Panc1 (cell line): Measurements from ENCODE around the gene GLI1.

ENCODE experiments used
- REST ChIP-seq, 2 experiments: IDR thresholded peaks; 2 replicates each; pipeline ENCODE4 v1.6.1; 2011 to 2012; ENCODE audit warnings: low read depth in 2 of 2, control low read depth in 1 of 2, low read length in 1 of 2, mild to moderate bottlenecking in 1 of 2, moderate library complexity in 1 of 2; ENCODE audit not compliant: insufficient read depth in 1 of 2
- SIN3A ChIP-seq: IDR thresholded peaks from 2 replicates; pipeline ENCODE4 v1.6.1; 2012; ENCODE audit warnings: low read depth, mild to moderate bottlenecking, low read length, moderate library complexity, borderline replicate concordance; ENCODE audit not compliant: insufficient read depth
- TF ChIP-seq, protein P1 (sequence below): fragments of 450-650 bp; IDR thresholded peaks from 2 replicates; pipeline ENCODE4 v1.5.1; 2017; ENCODE audit warnings: mild to moderate bottlenecking

GRCh38 chr12:57462251-57462911 is 2.8 kb downstream of the GLI1 start:
- TF ChIP-seq, protein P1, sequence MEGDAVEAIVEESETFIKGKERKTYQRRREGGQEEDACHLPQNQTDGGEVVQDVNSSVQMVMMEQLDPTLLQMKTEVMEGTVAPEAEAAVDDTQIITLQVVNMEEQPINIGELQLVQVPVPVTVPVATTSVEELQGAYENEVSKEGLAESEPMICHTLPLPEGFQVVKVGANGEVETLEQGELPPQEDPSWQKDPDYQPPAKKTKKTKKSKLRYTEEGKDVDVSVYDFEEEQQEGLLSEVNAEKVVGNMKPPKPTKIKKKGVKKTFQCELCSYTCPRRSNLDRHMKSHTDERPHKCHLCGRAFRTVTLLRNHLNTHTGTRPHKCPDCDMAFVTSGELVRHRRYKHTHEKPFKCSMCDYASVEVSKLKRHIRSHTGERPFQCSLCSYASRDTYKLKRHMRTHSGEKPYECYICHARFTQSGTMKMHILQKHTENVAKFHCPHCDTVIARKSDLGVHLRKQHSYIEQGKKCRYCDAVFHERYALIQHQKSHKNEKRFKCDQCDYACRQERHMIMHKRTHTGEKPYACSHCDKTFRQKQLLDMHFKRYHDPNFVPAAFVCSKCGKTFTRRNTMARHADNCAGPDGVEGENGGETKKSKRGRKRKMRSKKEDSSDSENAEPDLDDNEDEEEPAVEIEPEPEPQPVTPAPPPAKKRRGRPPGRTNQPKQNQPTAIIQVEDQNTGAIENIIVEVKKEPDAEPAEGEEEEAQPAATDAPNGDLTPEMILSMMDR: peak; percentile 97
- TF ChIP-seq SIN3A: peak; percentile 20; the same call in 1 of the 2 replicates
- TF ChIP-seq REST (IDR thresholded peaks at IDR 0.05; ENCODE audit: insufficient read depth in 1 of 2, low read depth in 2 of 2, low read length in 1 of 2): no peak
